Thyroid gland (tissue), 4 donors: ENCODE measurements around the gene CASP3.

ENCODE experiments used
- CTCF ChIP-seq, 6 experiments: fragments of 200-600 bp in 3 of 6; fragments of 450-650 bp in 3 of 6; sonication (generic) in 3 of 6; IDR thresholded peaks; one replicate each; pipeline ENCODE4 v1.5.1; 2016 to 2019; ENCODE audit warnings: antibody characterized with exemption in 6 of 6, mild to moderate bottlenecking in 2 of 6, inconsistent platforms in 1 of 6, moderate library complexity in 1 of 6
- POLR2A ChIP-seq, 2 donors: fragments of 450-650 bp; IDR thresholded peaks; one replicate each; pipeline ENCODE4 v1.6.1; 2017; ENCODE audit warnings: antibody characterized with exemption in 2 of 2, mild to moderate bottlenecking in 2 of 2, moderate library complexity in 1 of 2

GRCh38 chr4:184647266-184648053, 1.8 kb downstream of the CASP3 start:
- no peak for TF ChIP-seq CTCF (IDR thresholded peaks at IDR 0.05)
- no peak for TF ChIP-seq POLR2A (IDR thresholded peaks at IDR 0.05)
